ENCODE results near the gene MRPS27.
A peak's percentile ranks its signal among the peaks of the same experiment; 100 is the strongest.
"Not testable (repeated sequence)": the region's sequence is repeated elsewhere in the genome, so short reads cannot be mapped to it uniquely, and the experiment has no call there.

Gene MRPS27

GRCh38 chr5:72325566-72326305 lies 5.7 kb upstream of the MRPS27 start:
- DNase-seq, result no peak

- no peak for DNase-seq
These were observed 4.3 kb upstream of the MRPS27 start for GRCh38 chr5:72324189-72324825.

- DNase-seq, result peak; percentile 80
These were observed 535 bp downstream of the MRPS27 start for GRCh38 chr5:72319435-72319975.

- DNase-seq, result no peak
These were observed 5.4 kb downstream of the MRPS27 start for GRCh38 chr5:72314571-72315172.

GRCh38 chr5:72313141-72313540 lies 6.9 kb downstream of the MRPS27 start:
- DNase-seq, result no peak

GRCh38 chr5:72308853-72309191 lies 11.2 kb downstream of the MRPS27 start:
- DNase-seq, result peak; percentile 60

GRCh38 chr5:72307968-72308852 lies 11.8 kb downstream of the MRPS27 start:
- DNase-seq, result peak; percentile 97

GRCh38 chr5:72307573-72307967 lies 12.5 kb downstream of the MRPS27 start:
- no peak for DNase-seq

GRCh38 chr5:72305194-72306142 lies 14.6 kb downstream of the MRPS27 start:
- DNase-seq, result no peak

GRCh38 chr5:72302171-72302570 lies 17.9 kb downstream of the MRPS27 start:
- DNase-seq, result no peak

GRCh38 chr5:72301557-72301956 lies 18.5 kb downstream of the MRPS27 start:
- DNase-seq, result no peak

GRCh38 chr5:72300590-72301339 lies 19.3 kb downstream of the MRPS27 start:
- DNase-seq, result no peak

- DNase-seq, result no peak
These were observed 21.3 kb downstream of the MRPS27 start for GRCh38 chr5:72298711-72299110.

- DNase-seq, result not testable (repeated sequence)
These were observed 21.9 kb downstream of the MRPS27 start for GRCh38 chr5:72298136-72298535.

- no peak for DNase-seq
These were observed 23.8 kb downstream of the MRPS27 start for GRCh38 chr5:72296256-72296655.

- no peak for DNase-seq
These were observed 24.5 kb downstream of the MRPS27 start for GRCh38 chr5:72295539-72295938.

GRCh38 chr5:72294473-72294872 lies 25.6 kb downstream of the MRPS27 start:
- no peak for DNase-seq

GRCh38 chr5:72293495-72294055 lies 26.5 kb downstream of the MRPS27 start:
- DNase-seq, result no peak

- no peak for DNase-seq
These were observed 27.6 kb downstream of the MRPS27 start for GRCh38 chr5:72292411-72292810.

- DNase-seq, result no peak
These were observed 28.4 kb downstream of the MRPS27 start for GRCh38 chr5:72291601-72292000.
